B cell (primary cell): ENCODE data around the gene TIFAB. TPM values are rescaled to one million over a fixed set of nuclear protein-coding genes. Genes with fewer than 3 reads are reported as not detected.

Source experiments
- ATAC-seq: fragments of 200-7000 bp; cut with Tn5 transposase; one replicate; pipeline ENCODE4 v1.10.0; 2021; ENCODE audit warnings: low read depth, mild to moderate bottlenecking, moderate number of reproducible peaks, moderate library complexity
- CTCF ChIA-PET: fragments of 350-600 bp; sonication (Branson Sonifier 250); formaldehyde crosslinking; loops from one replicate; lab custom pipeline; 2021; ENCODE audit warnings: antibody characterized with exemption, inconsistent platforms; lab: Charles Lee
- POLR2A ChIA-PET: fragments of 350-600 bp; sonication (Branson Sonifier 250); formaldehyde crosslinking; loops from one replicate; lab custom pipeline; 2021; ENCODE audit warnings: antibody characterized with exemption; lab: Charles Lee
- DNase-seq: peaks from one replicate; pipeline ENCODE4 v3.0.0; 2013
- H2AFZ ChIP-seq: 2 replicates; pipeline ENCODE4 v1.6.1; 2012; ENCODE audit warnings: mild to moderate bottlenecking, low read depth, low read length; ENCODE audit not compliant: insufficient read depth, poor library complexity, severe bottlenecking
- H3K27ac ChIP-seq, 2 donors: 1 replicate in 1 of 2; 2 replicates in 1 of 2; pipeline ENCODE4 v1.5.1; 2012 to 2013; ENCODE audit warnings: low read length in 2 of 2, mild to moderate bottlenecking in 2 of 2, moderate library complexity in 1 of 2
- H3K27me3 ChIP-seq, 4 experiments: fragments of 200-600 bp in 1 of 4; sonication (generic) in 1 of 4; replicated peaks in 1 of 4; 1 replicate in 2 of 4; 2 replicates in 2 of 4; pipeline versions ENCODE4 v1.6.1 to v1.7.0; 2013 to 2016; ENCODE audit warnings: low read length in 3 of 4, mild to moderate bottlenecking in 2 of 4, mixed read lengths in 1 of 4, moderate library complexity in 1 of 4; ENCODE audit not compliant: insufficient read depth in 4 of 4, control insufficient read depth in 3 of 4; ENCODE audit errors: control extremely low read depth in 1 of 4
- H3K36me3 ChIP-seq, 2 experiments: replicated peaks in 1 of 2; 1 replicate in 1 of 2; 2 replicates in 1 of 2; pipeline versions ENCODE4 v1.6.1 to v1.7.1; 2013; ENCODE audit warnings: low read length in 1 of 2; ENCODE audit not compliant: insufficient read depth in 2 of 2, control insufficient read depth in 1 of 2; ENCODE audit errors: control extremely low read depth in 1 of 2, extremely low read depth in 1 of 2
- H3K4me1 ChIP-seq, 2 donors: fragments of 200-600 bp in 1 of 2; sonication (generic) in 1 of 2; 1 replicate in 1 of 2; 2 replicates in 1 of 2; pipeline versions ENCODE4 v1.5.1 to v1.6.1; 2013 to 2017; ENCODE audit warnings: low read length in 2 of 2; ENCODE audit not compliant: control insufficient read depth in 2 of 2, insufficient read depth in 2 of 2
- H3K4me2 ChIP-seq: replicated peaks from 2 replicates; pipeline ENCODE3; 2012; ENCODE audit warnings: mild to moderate bottlenecking, low read depth, low read length; ENCODE audit not compliant: poor library complexity, severe bottlenecking
- H3K4me3 ChIP-seq, 5 experiments: fragments of 200-600 bp in 1 of 5; sonication (generic) in 1 of 5; 1 replicate in 3 of 5; 2 replicates in 2 of 5; pipeline versions ENCODE4 v1.5.1 to v1.7.0; 2011 to 2016; ENCODE audit warnings: low read length in 4 of 5, mild to moderate bottlenecking in 4 of 5, low read depth in 2 of 5, control low read depth in 1 of 5, moderate library complexity in 1 of 5; ENCODE audit not compliant: insufficient read depth in 1 of 5; ENCODE audit errors: control extremely low read depth in 1 of 5, extremely low read depth in 1 of 5
- H3K79me2 ChIP-seq: fragments of 200-600 bp; sonication (generic); one replicate; pipeline ENCODE4 v1.6.0; 2016; ENCODE audit warnings: low read length; ENCODE audit not compliant: control insufficient read depth, insufficient read depth
- H3K9ac ChIP-seq: fragments of 200-600 bp; sonication (generic); 2 replicates; pipeline ENCODE4 v1.6.1; 2017; ENCODE audit warnings: mild to moderate bottlenecking, low read length, moderate library complexity
- H3K9me3 ChIP-seq, 3 donors: one replicate each; pipeline versions ENCODE4 v1.6.1 to v1.7.1; 2013; ENCODE audit warnings: low read length in 2 of 3; ENCODE audit not compliant: control insufficient read depth in 2 of 3, insufficient read depth in 1 of 3; ENCODE audit errors: control extremely low read depth in 1 of 3
- H4K20me1 ChIP-seq: 2 replicates; pipeline ENCODE4 v1.6.0; 2012; ENCODE audit warnings: mild to moderate bottlenecking, low read length; ENCODE audit not compliant: insufficient read depth, control insufficient read depth, poor library complexity, severe bottlenecking
- H3K27ac Mint-ChIP-seq: one replicate; pipeline ENCODE4 v1.8.0; 2021; ENCODE audit warnings: mixed read lengths
- H3K27me3 Mint-ChIP-seq: one replicate; pipeline ENCODE4 v1.8.0; 2021; ENCODE audit warnings: mixed read lengths
- H3K4me1 Mint-ChIP-seq: one replicate; pipeline ENCODE4 v1.8.0; 2021; ENCODE audit warnings: mixed read lengths
- H3K4me3 Mint-ChIP-seq: one replicate; pipeline ENCODE4 v1.8.0; 2021; ENCODE audit warnings: mixed read lengths
- H3K9me3 Mint-ChIP-seq: one replicate; pipeline ENCODE4 v1.8.0; 2022; ENCODE audit warnings: mixed read lengths; ENCODE audit not compliant: insufficient read depth
- CTCF ChIP-seq: fragments of 200-600 bp; IDR thresholded peaks from one replicate; pipeline ENCODE4 v1.8.0; 2022; ENCODE audit warnings: antibody characterized with exemption, mild to moderate bottlenecking
- EZH2 ChIP-seq: IDR thresholded peaks from 2 replicates; pipeline ENCODE4 v1.6.1; 2012; ENCODE audit warnings: borderline replicate concordance, low read depth, mild to moderate bottlenecking, moderate library complexity, low read length; ENCODE audit not compliant: insufficient read depth, poor library complexity, severe bottlenecking
- WGBS: methylation state at CpG from one replicate; pipeline ENCODE4 v1.1.5; 2013; ENCODE audit warnings: missing lambda C conversion rate; ENCODE audit not compliant: insufficient coverage; 5-methylcytosine and 5-hydroxymethylcytosine counted together
- intact Hi-C: fragments of 100-400 bp; cut with micrococcal nuclease; formaldehyde crosslinking; loops from one replicate; pipeline ENCODE4 v1.10.0; 2022
- polyA plus RNA-seq: library from polyadenylated mRNA; depleted of rRNA; stranded (reverse); fragments of >200 nt; gene quantifications from 2 replicates; pipeline ENCODE4 v1.2.3, GENCODE V29; 2012
- total RNA-seq, 2 donors: library from RNA; stranded (reverse); fragments of 120-200 nt in 1 of 2; gene quantifications; 1 replicate in 1 of 2; 2 replicates in 1 of 2; pipeline versions ENCODE4 v1.2.3 to v1.2.4, GENCODE V29; 2013 to 2022

Gene TIFAB
- total and polyA plus RNA-seq, 2 donors (not counting 1 experiment from before 2014, with no cell fraction given), result not detected

- Histone ChIP-seq H3K4me3 (no peak overlapping the region), H4K20me1 (no peaks in the 10 kb centered on the region), H3K9ac (no peak overlapping the region), H3K79me2 (no peaks in the 10 kb centered on the region), H3K27me3 (peaks cover 0 to 47% (median 26%) of the 10 kb centered on the region in 4 experiments), H3K9me3 (no peaks in the 10 kb centered on the region), H3K4me1 (peaks cover 0 to 4% of the 10 kb centered on the region in 2 donors), H3K4me2 (no peak overlapping the region), H2AFZ (no peak overlapping the region), H3K27ac (no peak overlapping the region), H3K36me3 (no peaks in the 10 kb centered on the region)
- Mint-ChIP-seq H3K27me3 (peaks cover 54% of the 10 kb centered on the region), H3K4me1 (peaks cover 10% of the 10 kb centered on the region), H3K4me3 (no peak overlapping the region), H3K9me3 (no peaks in the 10 kb centered on the region), H3K27ac (no peak overlapping the region)
- POLR2A ChIA-PET, result no interaction called here
- CTCF ChIA-PET, result no interaction called here
- ATAC-seq, result no peak
- intact Hi-C loops, result no loop called here
- 91% methylated on average over 13 of the region's 13 CpGs for WGBS
- no peak for TF ChIP-seq EZH2
- TF ChIP-seq CTCF, result no peak
- no peak for DNase-seq
Observed at GRCh38 chr5:135486131-135487036, 34.2 kb upstream of the TIFAB start.

GRCh38 chr5:135484674-135485086 lies 32.5 kb upstream of the TIFAB start:
- H2AFZ ChIP-seq, result no peak overlapping the region
- Mint-ChIP-seq H3K4me1 (peaks cover 8% of the 10 kb centered on the region), H3K9me3 (no peaks in the 10 kb centered on the region), H3K4me3 (no peak overlapping the region), H3K27ac (no peak overlapping the region), H3K27me3 (peaks cover 50% of the 10 kb centered on the region)
- ATAC-seq (no peak), DNase-seq (no peak)
- H3K4me1 ChIP-seq, result peaks cover 0 to 2% of the 10 kb centered on the region in 2 donors
- no peak overlapping the region for H3K9ac ChIP-seq
- no peak overlapping the region for H3K4me2 ChIP-seq
- H3K27ac ChIP-seq, result no peak overlapping the region
- CTCF ChIA-PET, result no interaction called here
- H4K20me1 ChIP-seq, result no peaks in the 10 kb centered on the region
- H3K27me3 ChIP-seq, result peaks cover 0 to 32% (median 20%) of the 10 kb centered on the region in 4 experiments
- intact Hi-C loops, result no loop called here
- H3K9me3 ChIP-seq, result no peaks in the 10 kb centered on the region
- POLR2A ChIA-PET, result no interaction called here
- 86% methylated on average over 4 of the region's 5 CpGs for WGBS
- H3K79me2 ChIP-seq, result no peaks in the 10 kb centered on the region
- no peak overlapping the region for H3K4me3 ChIP-seq
- no peaks in the 10 kb centered on the region for H3K36me3 ChIP-seq
- TF ChIP-seq EZH2 (no peak), CTCF (no peak)
